ENCODE data around the gene STH.

STH gene

GRCh38 chr17:46037722-46038255, 38.7 kb downstream of the STH start (continued):
- TF ChIP-seq, protein P1, sequence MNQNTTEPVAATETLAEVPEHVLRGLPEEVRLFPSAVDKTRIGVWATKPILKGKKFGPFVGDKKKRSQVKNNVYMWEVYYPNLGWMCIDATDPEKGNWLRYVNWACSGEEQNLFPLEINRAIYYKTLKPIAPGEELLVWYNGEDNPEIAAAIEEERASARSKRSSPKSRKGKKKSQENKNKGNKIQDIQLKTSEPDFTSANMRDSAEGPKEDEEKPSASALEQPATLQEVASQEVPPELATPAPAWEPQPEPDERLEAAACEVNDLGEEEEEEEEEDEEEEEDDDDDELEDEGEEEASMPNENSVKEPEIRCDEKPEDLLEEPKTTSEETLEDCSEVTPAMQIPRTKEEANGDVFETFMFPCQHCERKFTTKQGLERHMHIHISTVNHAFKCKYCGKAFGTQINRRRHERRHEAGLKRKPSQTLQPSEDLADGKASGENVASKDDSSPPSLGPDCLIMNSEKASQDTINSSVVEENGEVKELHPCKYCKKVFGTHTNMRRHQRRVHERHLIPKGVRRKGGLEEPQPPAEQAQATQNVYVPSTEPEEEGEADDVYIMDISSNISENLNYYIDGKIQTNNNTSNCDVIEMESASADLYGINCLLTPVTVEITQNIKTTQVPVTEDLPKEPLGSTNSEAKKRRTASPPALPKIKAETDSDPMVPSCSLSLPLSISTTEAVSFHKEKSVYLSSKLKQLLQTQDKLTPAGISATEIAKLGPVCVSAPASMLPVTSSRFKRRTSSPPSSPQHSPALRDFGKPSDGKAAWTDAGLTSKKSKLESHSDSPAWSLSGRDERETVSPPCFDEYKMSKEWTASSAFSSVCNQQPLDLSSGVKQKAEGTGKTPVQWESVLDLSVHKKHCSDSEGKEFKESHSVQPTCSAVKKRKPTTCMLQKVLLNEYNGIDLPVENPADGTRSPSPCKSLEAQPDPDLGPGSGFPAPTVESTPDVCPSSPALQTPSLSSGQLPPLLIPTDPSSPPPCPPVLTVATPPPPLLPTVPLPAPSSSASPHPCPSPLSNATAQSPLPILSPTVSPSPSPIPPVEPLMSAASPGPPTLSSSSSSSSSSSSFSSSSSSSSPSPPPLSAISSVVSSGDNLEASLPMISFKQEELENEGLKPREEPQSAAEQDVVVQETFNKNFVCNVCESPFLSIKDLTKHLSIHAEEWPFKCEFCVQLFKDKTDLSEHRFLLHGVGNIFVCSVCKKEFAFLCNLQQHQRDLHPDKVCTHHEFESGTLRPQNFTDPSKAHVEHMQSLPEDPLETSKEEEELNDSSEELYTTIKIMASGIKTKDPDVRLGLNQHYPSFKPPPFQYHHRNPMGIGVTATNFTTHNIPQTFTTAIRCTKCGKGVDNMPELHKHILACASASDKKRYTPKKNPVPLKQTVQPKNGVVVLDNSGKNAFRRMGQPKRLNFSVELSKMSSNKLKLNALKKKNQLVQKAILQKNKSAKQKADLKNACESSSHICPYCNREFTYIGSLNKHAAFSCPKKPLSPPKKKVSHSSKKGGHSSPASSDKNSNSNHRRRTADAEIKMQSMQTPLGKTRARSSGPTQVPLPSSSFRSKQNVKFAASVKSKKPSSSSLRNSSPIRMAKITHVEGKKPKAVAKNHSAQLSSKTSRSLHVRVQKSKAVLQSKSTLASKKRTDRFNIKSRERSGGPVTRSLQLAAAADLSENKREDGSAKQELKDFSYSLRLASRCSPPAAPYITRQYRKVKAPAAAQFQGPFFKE (tag by site-specific recombination; IDR thresholded peaks at IDR 0.05; ENCODE audit: borderline replicate concordance): no peak
- TF ChIP-seq ZIC2 (tag by site-specific recombination; IDR thresholded peaks at IDR 0.05) (no peak), ZNF548 (tag by site-specific recombination; IDR thresholded peaks at IDR 0.05) (no peak), ZBTB48 (tag by site-specific recombination; IDR thresholded peaks at IDR 0.05) (no peak), ZNF112 (tag by site-specific recombination; IDR thresholded peaks at IDR 0.05) (no peak), ZNF274 (IDR thresholded peaks at IDR 0.05; ENCODE audit: low read length) (no peak), ZNF274 (tag by site-specific recombination; IDR thresholded peaks at IDR 0.05; ENCODE audit: borderline replicate concordance) (no peak)

GRCh38 chr17:46038414-46038813, 39.4 kb downstream of the STH start:
- Histone ChIP-seq H3K27ac (ENCODE audit: extremely low read depth, low read depth, low read length) (no peak overlapping the region), H3K4me3 (ENCODE audit: low read depth, low read length) (no peak overlapping the region), H3K4me1 (ENCODE audit: control insufficient read depth, insufficient read depth, low read length) (no peaks in the 10 kb centered on the region), H3K9me3 (ENCODE audit: control insufficient read depth, insufficient read depth, low read depth, low read length) (no peaks in the 10 kb centered on the region), H3K36me3 (ENCODE audit: control insufficient read depth in 2 of 2, insufficient read depth in 1 of 2, low read length in 2 of 2) (peaks cover 80 to 97% of the 10 kb centered on the region in 2 experiments)
- POLR2A ChIA-PET: interaction anchor here (0.6 kb wide), 1 partner anchor 46 kb away, joined by 4 read pairs; no protein-coding TSS in a partner anchor
- TF ChIP-seq GLIS2 (tag by site-specific recombination; IDR thresholded peaks at IDR 0.05) (no peak), ZNF155 (tag by site-specific recombination; IDR thresholded peaks at IDR 0.05) (no peak), ZIC2 (tag by site-specific recombination; IDR thresholded peaks at IDR 0.05) (no peak), ZNF121 (tag by site-specific recombination; IDR thresholded peaks at IDR 0.05) (no peak), ZNF654 (tag by site-specific recombination; IDR thresholded peaks at IDR 0.05; ENCODE audit: low read depth) (no peak), ZNF416 (tag by site-specific recombination; IDR thresholded peaks at IDR 0.05) (no peak), ZNF785 (tag by site-specific recombination; IDR thresholded peaks at IDR 0.05) (no peak), ZNF223 (tag by site-specific recombination; IDR thresholded peaks at IDR 0.05) (no peak), ZNF211 (tag by site-specific recombination; IDR thresholded peaks at IDR 0.05; ENCODE audit: low read depth) (no peak)
- CTCF ChIA-PET: interaction anchor here (0.6 to 1.1 kb wide), 4 partner anchors 9 to 175 kb away, joined by 4 to 5 read pairs (median 4); partner anchors contain the start of gene KANSL1

- peaks cover 74 to 97% of the 10 kb centered on the region in 2 experiments for H3K36me3 ChIP-seq (ENCODE audit: control insufficient read depth in 2 of 2, insufficient read depth in 1 of 2, low read length in 2 of 2)
- CTCF ChIA-PET: interaction anchor here (0.6 to 1.1 kb wide), 2 partner anchors 33 to 172 kb away, joined by 3 to 5 read pairs; no protein-coding TSS in a partner anchor
- POLR2A ChIA-PET: interaction anchor here (0.5 kb wide), 1 partner anchor 37 kb away, joined by 3 read pairs; no protein-coding TSS in a partner anchor
- no peaks in the 10 kb centered on the region for H3K9me3 ChIP-seq (ENCODE audit: control insufficient read depth, insufficient read depth, low read depth, low read length)
- no peaks in the 10 kb centered on the region for H3K4me1 ChIP-seq (ENCODE audit: control insufficient read depth, insufficient read depth, low read length)
- H3K4me3 ChIP-seq (ENCODE audit: low read depth, low read length): no peak overlapping the region
- TF ChIP-seq ZBTB26 (tag by site-specific recombination; optimal IDR thresholded peaks at IDR 0.05) (no peak), ZNF132 (tag by site-specific recombination; IDR thresholded peaks at IDR 0.05; ENCODE audit: borderline replicate concordance) (no peak), ZSCAN5A (tag by site-specific recombination; IDR thresholded peaks at IDR 0.05) (no peak), ZNF837 (tag by site-specific recombination; IDR thresholded peaks at IDR 0.05) (no peak)
- H3K27ac ChIP-seq (ENCODE audit: extremely low read depth, low read depth, low read length): no peak overlapping the region
Measured at GRCh38 chr17:46038937-46039336, 39.9 kb downstream of the STH start.

All from HEK293 (cell line).